T follicular helper cell (primary cell): ENCODE results near the gene AK5.

ENCODE experiments used
- DNase-seq: peaks from one replicate; pipeline ENCODE4 v3.0.0-alpha.2; 2020; ENCODE audit warnings: low read depth

Gene AK5

DNA sequence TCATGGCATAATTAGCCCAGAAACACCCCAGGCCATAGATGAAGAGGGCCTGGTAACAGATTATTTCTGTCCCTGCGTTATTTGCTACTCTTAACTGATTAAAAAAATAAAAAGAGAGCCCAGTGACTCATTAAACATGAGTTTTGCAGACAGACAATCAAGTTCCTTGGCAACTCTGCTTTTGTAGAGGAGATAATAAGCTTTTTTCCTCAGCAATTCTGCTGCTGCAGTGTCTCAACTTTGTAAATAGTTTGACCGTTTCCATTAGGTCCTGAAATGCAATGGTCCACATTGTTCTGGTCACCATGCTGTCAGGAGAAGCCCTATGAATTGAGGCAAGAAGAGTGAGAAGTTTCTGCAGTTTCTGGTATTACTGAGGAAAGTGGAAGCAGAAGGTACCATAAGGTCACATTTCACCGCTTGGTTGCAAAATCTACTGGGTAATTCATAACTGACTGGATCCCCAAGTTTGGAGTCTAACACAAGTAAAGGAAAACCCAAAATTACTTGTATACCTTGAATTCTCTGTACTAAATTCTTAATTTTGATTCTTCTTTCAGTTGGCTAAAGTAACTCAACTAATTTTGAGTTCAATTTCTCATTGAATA is 261.1 kb downstream of the AK5 start:
- DNase-seq: no peak

DNA sequence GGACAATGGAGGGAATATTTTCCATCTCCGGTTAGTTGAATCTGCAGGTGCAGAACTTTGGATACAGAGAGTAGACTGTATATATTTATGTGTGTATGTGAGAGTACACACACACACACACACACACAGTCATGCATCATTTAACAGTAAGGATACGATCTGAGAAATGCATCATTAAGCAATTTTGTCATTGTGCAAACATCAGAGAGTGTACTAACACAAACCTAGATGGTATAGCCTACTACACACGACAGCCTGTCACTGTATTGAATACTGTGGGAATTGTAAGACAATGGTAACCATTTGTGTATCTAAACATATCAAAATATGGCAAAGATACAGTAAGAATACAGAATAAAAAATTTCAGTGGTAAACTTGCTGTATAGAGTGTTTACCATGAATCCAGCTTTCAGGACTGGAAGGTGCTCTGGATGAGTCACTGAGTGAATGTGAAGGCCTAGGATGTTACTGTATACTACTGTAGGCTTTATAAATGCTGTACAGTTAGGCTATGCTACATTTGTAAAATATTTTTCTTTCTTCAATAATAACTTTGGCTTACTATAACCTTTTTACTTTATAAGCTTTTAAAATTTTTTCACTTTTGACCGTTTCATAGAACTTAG is 262.1 kb downstream of the AK5 start:
- no peak for DNase-seq

DNA sequence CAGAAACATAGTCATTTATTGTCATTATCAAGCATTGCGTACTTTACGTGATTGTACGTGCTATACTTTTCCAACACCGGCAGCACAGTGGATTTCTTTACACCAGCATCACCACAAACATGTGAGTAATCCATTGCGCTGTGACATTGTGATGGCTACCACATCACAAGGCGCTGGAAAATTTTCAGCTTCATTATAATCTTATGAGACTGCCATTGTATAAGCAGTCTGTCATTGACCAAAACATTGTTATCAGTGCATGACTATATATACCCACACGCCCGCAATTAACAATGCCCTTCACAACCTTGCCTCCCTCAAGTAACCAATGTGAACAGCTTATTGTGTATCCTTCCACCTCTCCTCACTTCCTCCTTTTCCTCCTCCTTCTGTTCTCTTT is 263.0 kb downstream of the AK5 start:
- DNase-seq: no peak

DNA sequence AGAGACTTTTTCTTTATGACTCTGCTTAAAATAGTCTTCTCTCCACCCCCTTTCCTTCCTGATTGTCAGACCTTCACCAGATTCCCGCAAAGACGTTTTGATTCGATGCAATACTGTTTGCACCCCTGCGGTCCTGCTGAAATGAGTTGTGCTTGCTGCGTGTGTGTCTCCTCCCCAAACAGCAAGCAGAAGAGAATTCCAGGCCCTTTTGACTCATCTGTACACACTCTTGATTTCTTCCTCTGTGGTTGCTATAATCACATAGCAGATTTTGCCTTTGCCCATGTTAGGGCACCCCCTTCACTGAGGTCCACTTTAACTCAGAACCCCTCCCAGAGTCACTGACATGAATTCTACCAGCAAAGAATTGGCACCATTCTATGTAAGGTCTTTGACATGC is 264.2 kb downstream of the AK5 start:
- no peak for DNase-seq

DNA sequence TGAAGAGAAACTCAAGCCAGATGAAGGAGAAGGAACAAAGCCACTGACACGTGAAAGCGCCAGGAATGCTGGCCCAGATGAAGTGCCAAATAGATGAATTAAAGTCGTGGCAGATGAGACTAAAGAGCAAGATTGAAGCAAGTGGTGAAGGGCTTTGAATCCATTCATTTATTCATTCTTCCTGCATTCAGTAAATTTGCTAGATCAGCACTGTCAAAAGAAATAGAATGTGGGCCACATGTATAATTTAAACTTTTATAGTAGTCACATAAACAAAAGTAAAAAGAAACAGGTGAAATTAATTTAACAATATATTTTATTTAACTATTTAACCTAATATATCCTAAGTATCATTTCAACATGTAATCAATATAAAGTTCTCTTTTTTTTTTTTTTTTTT is 265.1 kb downstream of the AK5 start:
- DNase-seq: no peak

DNA sequence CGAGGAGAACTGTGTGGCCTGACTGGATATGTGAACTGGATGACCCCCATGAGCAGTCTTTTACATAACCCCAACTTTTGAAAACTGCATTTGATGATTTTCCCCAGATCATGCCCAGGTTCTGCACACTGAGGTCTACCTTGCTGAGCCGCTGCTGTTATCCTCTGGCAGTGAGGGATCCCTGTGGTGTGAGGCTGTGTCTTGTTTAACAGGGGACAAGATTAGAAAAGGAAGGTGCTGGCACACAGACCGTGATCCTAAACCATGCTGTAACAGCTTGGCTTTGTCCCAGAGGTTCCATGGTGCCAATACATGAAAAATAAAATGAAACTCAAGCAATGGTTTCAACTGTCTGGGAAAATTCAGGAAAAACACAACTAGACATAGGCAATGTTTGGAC is 266.5 kb downstream of the AK5 start:
- DNase-seq: no peak

DNA sequence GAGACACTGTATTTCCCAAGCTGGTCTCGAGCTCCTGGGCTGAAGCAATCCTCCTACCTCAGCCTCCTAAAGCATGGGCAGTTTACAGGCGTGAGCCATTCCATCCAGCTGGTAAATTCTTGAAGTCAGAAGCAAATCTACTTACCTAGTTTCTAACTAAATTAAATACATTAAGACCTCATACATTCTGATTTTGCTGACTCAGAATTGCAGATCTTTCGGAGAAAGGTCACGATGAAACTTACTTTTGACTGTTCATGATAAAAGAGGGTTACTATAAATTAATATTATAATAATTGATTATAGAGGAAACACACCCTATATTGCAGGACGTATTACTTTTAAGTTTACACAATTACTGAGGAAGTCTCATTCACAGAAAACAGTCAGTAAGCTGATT is 268.3 kb downstream of the AK5 start:
- no peak for DNase-seq

DNA sequence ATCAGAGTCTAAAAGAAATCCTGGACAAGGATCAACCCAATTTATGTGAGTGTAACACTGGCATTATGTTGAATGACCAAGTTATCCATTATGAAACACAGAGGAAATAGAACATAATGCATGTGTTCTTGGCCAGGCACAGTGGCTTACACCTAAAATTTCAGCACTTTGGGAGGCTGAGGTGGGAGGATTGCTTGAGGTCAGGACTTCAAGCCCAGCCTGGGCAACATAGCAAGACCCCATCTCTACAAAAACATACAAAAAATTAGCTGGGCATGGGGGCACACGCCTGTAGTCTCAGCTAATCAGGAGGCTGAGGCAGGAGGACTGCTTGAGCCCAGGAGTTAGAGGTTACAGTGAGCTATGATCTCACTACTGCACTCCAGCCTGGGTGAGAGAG is 270.8 kb downstream of the AK5 start:
- DNase-seq: no peak

DNA sequence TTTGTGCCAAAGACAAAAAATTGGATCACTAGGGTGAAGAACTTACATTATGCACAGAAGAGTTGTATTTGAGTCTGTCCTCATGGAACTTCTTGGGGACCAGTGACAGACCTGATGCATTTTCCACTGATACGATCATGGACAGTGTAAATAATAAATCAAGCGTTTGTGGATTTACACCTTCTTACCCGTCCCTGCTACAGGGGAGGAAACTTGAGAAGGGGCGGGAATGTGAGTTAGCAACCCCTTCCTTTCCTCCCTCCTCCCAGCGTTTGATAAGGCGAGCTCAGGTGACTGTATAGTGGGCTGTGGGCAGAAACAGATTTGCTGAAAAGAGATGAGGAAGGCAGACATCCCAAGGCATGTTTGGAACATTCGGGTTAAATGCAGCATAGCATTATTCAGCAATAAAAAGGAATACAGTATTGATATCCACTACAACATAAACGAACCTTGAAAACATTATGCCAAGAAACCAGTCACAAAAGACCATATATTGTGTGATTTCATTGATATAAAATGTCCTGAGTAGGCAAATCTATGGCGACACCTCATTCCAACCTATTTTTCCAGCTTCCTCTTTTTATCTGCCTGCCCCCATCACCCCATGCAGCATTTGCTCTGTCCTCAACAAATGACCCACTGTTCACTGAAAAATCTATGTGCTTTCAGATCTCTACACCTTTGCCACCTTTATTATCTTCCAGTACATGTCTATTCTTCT is 271.9 kb downstream of the AK5 start:
- no peak for DNase-seq

DNA sequence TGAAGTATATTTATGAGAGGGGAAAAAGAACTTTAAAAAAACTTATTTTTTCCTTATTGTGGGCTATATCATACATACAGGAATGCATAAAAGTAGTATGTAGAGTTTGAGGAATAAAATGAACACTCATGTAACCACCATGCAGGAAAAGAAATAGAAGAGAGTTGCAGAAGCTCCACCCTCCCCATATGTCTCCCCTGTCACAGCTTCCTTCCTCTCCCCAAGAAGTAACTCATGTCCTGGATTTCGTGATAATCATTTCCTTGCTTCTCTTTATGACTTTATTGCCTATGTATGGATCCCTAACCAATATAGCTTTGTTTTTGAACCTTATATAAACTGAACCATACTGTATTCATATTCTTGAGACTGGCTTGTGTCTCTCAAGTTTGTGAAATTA is 274.2 kb downstream of the AK5 start:
- DNase-seq: no peak

DNA sequence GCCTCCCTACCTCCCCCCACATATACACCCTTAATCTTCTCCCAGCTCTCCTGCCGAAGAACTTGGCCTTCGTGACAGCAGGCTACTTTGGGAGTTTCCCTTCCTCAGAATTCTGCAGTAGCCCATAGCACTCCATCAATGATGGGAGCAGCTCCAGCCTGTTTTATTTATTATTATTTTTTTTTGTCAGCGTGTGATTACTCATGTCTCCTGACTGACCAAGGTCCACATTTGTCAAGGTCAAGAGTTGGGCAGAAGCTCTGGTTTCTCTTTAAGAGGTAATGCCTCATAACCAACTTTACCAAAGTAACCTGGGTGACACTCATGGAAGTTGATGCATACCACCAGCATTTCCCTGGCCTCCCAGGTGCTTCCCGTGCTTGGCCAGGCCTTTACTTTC is 275.2 kb downstream of the AK5 start:
- no peak for DNase-seq

DNA sequence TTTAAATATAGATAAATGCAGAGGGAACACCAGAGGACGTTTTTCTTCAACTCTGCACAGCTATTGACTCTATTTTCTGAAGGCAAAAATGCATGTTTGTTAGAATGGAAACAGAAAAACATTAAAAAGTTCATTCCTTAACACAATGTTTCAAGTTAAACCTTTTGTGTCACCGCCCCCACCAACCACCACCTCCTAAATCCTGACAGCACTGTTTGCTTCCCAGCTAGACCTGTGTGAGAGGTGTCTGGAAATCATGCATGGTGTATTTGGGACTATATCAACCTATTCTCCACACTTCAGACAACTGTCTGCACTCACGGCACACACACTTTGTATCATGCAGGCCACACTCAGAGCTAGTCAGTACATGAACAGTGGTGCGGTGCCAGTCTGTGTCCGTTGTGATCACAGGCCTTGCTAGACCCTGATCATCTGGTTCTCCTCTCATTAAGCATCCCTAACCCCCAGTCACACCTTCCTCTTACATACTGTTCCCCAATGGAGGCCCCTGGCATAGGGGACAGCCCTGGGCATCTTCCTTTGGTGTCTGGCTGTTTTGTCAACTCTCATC is 276.9 kb downstream of the AK5 start:
- no peak for DNase-seq

DNA sequence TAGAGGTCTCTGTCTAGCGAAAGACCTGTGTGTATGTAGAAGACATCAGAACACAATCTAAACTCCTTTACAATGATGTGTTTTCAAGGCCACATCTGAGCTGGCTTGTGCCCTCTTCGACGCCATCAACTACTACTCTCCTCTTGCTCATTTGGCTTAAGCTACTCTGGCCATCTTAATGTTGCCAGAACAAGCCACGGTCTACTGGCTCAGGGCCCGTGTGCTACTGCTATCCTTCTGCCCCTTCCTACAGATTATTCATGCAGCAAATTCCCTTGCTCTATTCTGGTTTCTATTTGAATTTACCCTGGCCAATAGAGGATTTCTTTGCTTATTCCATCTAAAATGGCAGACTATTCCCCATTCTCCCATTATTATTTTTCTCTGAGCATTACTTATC is 278.9 kb downstream of the AK5 start:
- DNase-seq: no peak

DNA sequence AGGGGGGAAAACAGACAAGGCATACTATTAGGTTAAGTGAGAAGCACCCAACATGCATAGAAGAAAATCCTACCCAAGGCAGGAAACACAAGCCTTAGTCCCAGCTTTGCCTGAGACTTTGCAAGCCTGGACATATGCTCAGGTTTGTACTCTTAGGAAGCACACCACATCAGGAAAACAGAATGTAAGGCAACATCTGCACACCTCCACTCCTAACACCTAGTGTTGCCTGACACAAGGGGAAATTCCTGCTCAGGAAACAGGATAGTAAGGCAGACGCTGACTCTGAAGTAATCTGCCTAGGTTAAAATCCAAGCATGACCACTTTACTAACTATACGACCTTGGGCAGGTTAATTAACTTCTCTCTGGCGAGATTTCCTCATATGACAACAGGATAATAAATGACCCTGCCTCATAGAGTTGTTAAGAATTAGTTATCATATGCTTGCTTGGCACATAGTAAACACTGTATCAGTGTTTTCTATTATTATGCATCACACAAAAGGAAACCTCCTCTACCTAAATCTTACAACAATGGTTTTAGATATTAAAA is 280.9 kb downstream of the AK5 start:
- no peak for DNase-seq

DNA sequence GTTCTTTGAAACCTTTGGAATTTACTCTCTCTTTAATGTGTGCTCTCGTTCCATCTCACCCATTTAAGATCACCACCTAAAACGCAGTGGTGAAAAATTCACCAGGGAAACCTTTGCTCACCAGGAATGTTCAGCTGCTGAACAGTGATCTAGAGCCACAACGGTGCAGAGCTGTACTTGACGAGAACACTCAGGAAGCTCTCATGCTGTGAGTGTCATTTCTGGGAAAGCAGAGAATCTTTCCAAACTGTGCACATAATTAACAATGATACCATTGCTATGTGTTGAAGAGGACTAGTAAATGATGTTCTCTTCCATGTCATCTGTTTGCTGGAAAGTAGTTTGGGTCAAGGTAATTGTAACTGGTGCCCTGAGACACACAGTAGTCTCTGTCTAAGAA is 283.5 kb downstream of the AK5 start:
- no peak for DNase-seq

DNA sequence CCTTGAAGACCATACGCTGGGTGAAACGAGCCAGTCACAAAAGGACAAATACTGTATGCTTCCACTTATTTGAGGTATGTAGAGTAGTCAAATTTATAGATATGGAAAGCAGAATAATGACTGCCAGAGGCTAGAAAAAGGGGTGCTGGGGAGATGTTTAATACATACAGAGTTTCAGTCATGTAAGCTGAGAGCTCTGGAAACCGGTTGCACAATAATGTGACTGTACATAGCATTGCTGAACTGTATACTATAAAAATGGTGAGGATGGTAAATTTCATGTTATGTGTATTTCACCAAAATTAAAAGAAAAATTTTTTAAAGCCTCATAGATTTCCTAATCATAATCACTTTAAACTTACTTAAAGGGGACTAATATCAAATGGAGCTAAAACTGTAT is 289.8 kb downstream of the AK5 start:
- DNase-seq: no peak

DNA sequence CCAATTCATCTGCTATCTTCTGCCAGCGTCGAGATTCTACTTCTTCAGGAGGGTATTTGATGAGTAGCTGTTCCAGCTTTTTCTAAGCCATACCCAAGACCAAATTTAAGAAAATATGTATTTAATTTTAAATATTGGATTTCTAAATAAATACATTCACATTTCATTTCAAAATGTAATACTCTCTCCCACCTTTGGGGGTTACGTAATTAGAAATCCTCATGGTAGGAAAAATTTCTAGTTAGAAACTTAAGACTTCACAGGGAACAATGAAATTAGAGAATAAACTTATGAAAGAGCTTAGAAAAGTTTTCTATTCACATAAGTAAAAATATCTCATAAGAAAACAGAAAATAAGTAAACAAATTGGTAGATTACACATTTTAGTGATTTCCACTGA is 297.7 kb downstream of the AK5 start:
- DNase-seq: no peak

DNA sequence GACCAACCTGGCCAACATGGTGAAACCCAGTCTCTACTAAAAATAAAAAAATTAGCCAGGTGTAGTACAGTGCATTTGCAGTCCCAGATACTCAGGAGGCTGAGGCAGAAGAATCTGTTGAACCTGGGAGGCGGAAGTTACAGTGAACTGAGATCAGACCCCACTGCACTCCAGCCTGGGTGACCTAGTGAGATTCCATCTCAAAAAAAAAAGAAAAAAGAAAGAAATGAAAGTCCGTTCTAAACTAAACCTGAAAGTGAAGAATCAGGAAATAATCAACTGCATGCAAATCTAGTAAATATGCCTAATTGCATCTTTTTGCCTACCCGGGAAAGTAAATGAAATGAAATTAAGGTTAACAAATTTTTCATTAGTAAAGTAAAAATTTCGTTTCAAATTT is 301.1 kb downstream of the AK5 start:
- no peak for DNase-seq

DNA sequence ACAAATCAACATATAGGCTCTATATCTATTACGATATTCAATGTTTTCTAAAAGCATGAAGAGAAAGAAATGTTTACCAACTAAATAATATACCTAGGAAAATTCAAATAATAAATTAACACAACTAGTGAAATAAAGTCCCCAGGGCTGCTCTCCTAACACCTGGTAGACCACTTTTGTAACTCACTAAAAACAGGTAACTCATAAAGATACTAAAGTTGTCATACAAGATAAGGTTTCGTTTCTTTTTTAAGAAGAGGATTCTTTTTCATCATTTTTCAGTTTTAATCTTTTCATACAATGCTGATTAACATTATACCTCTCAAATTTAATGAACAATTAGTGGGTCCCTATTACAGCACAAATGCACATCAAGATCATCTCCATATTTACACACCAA is 301.7 kb downstream of the AK5 start:
- no peak for DNase-seq

DNA sequence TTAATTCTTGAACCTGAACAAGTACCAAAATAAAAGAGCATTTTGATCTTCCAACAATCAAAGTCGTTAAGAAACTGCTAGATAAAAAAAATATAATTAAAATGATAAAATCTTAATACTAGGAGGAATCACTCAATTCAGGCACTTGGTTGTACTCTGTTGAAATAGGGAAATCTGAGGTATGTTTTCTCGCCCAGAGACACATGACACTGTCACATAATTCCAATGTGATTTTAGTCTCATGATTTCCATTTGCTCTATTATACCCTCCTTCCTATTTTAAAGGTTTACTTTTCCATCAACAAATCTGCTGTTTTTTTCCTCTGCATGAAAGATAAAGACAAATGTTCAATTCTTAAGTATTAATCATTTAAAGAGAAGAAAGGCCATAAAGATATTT is 303.1 kb downstream of the AK5 start:
- DNase-seq: no peak

DNA sequence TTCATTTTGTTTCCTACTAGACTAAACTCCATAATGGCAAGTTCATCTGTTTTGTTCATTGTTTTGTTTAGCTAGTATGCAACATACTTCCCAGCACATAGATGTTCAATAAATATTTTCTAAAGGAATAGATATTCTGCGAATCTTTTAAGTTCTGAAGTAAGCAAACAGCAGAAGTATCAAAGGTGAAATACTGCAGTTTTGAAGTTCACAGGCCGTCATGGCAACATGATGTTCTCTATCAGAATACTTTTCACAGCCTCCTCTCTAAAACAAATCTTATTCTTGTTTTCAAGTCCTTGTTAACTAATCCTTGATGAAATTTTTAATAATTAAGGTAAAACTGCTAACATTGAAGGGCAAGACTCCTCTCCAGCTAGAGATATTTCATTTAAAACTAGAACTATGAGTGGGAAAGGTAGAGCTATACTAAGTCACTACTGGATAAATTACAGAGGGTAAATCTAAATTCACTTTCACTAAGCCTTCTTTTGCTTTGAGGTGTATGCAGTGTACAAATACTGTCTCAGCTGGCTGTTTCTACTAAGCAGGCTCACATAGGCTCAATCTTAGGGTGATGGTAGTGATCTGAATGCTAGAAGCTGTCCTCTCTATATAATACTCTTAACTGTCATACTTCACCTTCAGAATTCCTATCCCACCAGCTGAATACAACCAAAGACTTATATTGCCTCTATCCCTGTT is 303.9 kb downstream of the AK5 start:
- DNase-seq: no peak

DNA sequence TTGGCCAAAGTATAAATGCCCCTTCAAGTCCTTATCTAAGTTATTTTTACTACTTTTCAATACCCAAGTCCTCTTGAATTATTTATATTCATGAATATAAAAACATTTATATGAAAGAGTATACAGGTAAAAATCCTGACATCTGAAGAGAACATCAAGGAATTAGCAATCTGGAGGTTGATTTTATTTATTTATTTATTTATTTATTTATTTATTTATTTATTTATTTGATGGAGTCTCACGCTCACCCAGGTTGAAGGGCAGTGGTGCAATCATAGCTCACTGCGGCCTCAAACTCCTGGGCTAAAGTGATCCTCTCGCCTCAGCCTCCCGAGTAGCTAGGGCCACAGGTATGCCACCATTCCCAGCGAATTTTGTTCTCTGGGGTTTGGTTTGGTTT is 307.4 kb downstream of the AK5 start:
- no peak for DNase-seq
